Measurements from ENCODE around the gene ARHGAP26. TPM values are rescaled to one million over a fixed set of nuclear protein-coding genes. Genes with fewer than 3 reads are reported as not detected.

ARHGAP26 gene
- total and polyA plus RNA-seq, 7 donors = 5.4 to 25.5 (median 19.1) TPM

GRCh38 chr5:143196601-143197259 lies 426.6 kb downstream of the ARHGAP26 start:
- WGBS, 2 donors = 87 to 91% methylated on average over 3 of the region's 3 CpGs
- no peaks in the 10 kb centered on the region for H3K27me3 ChIP-seq

GRCh38 chr5:143197260-143197656 lies 427.1 kb downstream of the ARHGAP26 start:
- no peaks in the 10 kb centered on the region for H3K9me3 ChIP-seq
- no peaks in the 10 kb centered on the region for H3K36me3 ChIP-seq
- TF ChIP-seq POLR2A (IDR thresholded peaks at IDR 0.05) = no peak
- TF ChIP-seq EP300 (IDR thresholded peaks at IDR 0.05) = no peak
- TF ChIP-seq, protein P1, sequence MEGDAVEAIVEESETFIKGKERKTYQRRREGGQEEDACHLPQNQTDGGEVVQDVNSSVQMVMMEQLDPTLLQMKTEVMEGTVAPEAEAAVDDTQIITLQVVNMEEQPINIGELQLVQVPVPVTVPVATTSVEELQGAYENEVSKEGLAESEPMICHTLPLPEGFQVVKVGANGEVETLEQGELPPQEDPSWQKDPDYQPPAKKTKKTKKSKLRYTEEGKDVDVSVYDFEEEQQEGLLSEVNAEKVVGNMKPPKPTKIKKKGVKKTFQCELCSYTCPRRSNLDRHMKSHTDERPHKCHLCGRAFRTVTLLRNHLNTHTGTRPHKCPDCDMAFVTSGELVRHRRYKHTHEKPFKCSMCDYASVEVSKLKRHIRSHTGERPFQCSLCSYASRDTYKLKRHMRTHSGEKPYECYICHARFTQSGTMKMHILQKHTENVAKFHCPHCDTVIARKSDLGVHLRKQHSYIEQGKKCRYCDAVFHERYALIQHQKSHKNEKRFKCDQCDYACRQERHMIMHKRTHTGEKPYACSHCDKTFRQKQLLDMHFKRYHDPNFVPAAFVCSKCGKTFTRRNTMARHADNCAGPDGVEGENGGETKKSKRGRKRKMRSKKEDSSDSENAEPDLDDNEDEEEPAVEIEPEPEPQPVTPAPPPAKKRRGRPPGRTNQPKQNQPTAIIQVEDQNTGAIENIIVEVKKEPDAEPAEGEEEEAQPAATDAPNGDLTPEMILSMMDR (IDR thresholded peaks at IDR 0.05) = no peak
- no peak for TF ChIP-seq POLR2AphosphoS5 (IDR thresholded peaks at IDR 0.05)
- intact Hi-C loops (cut with DNase I) = no loop called here
- no peaks in the 10 kb centered on the region for H3K27me3 ChIP-seq
- DNase-seq = no peak
- no peak overlapping the region for H3K4me3 ChIP-seq
- peaks cover 0 to 20% (median 5%) of the 10 kb centered on the region in 4 donors for H3K4me1 ChIP-seq
- H3K27ac ChIP-seq = no peak overlapping the region

More at GRCh38 chr5:143196601-143197259, 426.6 kb downstream of the ARHGAP26 start:
- Histone ChIP-seq H3K4me1 (peaks cover 0 to 20% (median 5%) of the 10 kb centered on the region in 4 donors), H3K4me3 (no peak overlapping the region), H3K27ac (no peak overlapping the region), H3K36me3 (no peaks in the 10 kb centered on the region), H3K9me3 (no peaks in the 10 kb centered on the region)
- intact Hi-C loops (cut with DNase I) = no loop called here
- TF ChIP-seq EP300 (IDR thresholded peaks at IDR 0.05) (no peak), POLR2AphosphoS5 (IDR thresholded peaks at IDR 0.05) (peak in 1 of 4 donors; percentile 30)
- DNase-seq = no peak

DNA sequence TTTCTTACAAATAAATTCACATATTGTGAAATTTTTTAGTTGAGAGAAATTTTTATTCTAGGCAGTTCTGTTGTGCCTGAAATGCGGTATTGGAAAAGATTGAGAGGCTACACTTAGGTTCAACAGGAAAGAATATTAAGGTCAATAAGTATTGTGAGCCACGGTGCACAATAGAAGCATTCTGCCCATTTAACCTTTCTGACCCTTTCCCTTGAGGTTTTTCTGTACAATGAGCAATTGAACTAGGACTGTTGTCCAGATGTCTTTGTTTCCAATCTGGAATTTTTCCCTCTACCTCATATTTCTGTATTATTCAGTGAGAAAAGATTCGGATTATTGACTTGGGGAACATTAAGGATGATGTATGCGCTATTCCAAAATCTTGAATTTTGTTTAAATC lies 428.2 kb downstream of the ARHGAP26 start:
- Histone ChIP-seq H3K36me3 (no peaks in the 10 kb centered on the region), H3K27me3 (no peaks in the 10 kb centered on the region), H3K27ac (no peak overlapping the region), H3K4me1 (peaks cover 0 to 20% (median 5%) of the 10 kb centered on the region in 4 donors), H3K9me3 (no peaks in the 10 kb centered on the region), H3K4me3 (no peak overlapping the region)
- intact Hi-C loops (cut with DNase I) = no loop called here
- WGBS, 2 donors = 97% methylated on average over 4 of the region's 4 CpGs
- no peak for DNase-seq
- no peak for TF ChIP-seq POLR2AphosphoS5 (IDR thresholded peaks at IDR 0.05)

- H3K4me3 ChIP-seq = no peak overlapping the region
- no peak overlapping the region for H3K27ac ChIP-seq
- intact Hi-C loops (cut with DNase I) = no loop called here
- TF ChIP-seq, protein P1 (IDR thresholded peaks at IDR 0.05) = no peak
- no peak for TF ChIP-seq POLR2A (IDR thresholded peaks at IDR 0.05)
- no peak for TF ChIP-seq EP300 (IDR thresholded peaks at IDR 0.05)
- no peak for TF ChIP-seq POLR2AphosphoS5 (IDR thresholded peaks at IDR 0.05)
- no peaks in the 10 kb centered on the region for H3K9me3 ChIP-seq
- 98% methylated on average over 1 of the region's 1 CpG for WGBS, 2 donors
- H3K27me3 ChIP-seq = no peaks in the 10 kb centered on the region
- H3K36me3 ChIP-seq = no peaks in the 10 kb centered on the region
- no peak for DNase-seq
- H3K4me1 ChIP-seq = peaks cover 0 to 20% (median 5%) of the 10 kb centered on the region in 4 donors
These were observed 429.0 kb downstream of the ARHGAP26 start for GRCh38 chr5:143199161-143199560.

GRCh38 chr5:143199843-143200242 lies 429.7 kb downstream of the ARHGAP26 start:
- H3K9me3 ChIP-seq = no peaks in the 10 kb centered on the region
- peaks cover 0 to 20% (median 5%) of the 10 kb centered on the region in 4 donors for H3K4me1 ChIP-seq
- no peaks in the 10 kb centered on the region for H3K27me3 ChIP-seq
- WGBS, 2 donors = 70 to 77% methylated on average over 2 of the region's 2 CpGs
- intact Hi-C loops (cut with DNase I) = no loop called here
- H3K27ac ChIP-seq = no peak overlapping the region
- H3K4me3 ChIP-seq = no peak overlapping the region
- TF ChIP-seq, protein P1 (IDR thresholded peaks at IDR 0.05) = no peak
- no peak for TF ChIP-seq POLR2A (IDR thresholded peaks at IDR 0.05)
- no peak for DNase-seq
- H3K36me3 ChIP-seq = no peaks in the 10 kb centered on the region

Measured in sigmoid colon (tissue), 7 donors.